ENCODE results near the gene AIFM3.
"Not testable (repeated sequence)": the region's sequence is repeated elsewhere in the genome, so short reads cannot be mapped to it uniquely, and the experiment has no call there.

The AIFM3 gene

DNA sequence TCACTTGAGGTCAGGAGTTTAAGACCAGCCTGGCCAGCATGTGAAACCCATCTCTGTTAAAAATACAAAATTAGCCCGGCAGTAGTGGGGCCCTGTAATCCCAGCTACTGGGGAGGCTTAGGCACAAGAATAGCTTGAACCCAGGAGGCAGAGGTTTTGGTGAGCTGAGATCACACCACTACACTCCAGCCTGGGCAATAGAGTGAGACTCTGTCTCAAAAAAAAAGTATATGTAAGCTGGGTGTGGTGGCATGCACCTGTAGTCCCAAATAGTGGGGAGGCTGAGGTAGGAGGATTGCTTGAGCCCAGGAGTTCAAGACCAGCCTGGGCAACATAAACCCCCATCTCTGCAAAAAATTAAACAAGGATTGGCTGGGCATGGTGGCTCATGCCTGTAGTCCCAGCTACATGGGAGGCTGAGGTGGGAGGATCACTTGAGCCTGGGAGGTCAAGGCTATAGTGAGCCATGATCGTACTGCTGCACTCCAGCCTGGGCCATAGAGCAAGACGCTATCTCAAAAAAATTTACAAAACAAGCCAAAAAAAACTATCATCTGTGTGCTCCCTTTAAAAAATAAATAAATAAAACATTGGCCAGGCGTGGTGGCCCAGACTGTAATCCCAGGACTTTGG lies 39.0 kb upstream of the AIFM3 start:
- TF ChIP-seq, protein P1, sequence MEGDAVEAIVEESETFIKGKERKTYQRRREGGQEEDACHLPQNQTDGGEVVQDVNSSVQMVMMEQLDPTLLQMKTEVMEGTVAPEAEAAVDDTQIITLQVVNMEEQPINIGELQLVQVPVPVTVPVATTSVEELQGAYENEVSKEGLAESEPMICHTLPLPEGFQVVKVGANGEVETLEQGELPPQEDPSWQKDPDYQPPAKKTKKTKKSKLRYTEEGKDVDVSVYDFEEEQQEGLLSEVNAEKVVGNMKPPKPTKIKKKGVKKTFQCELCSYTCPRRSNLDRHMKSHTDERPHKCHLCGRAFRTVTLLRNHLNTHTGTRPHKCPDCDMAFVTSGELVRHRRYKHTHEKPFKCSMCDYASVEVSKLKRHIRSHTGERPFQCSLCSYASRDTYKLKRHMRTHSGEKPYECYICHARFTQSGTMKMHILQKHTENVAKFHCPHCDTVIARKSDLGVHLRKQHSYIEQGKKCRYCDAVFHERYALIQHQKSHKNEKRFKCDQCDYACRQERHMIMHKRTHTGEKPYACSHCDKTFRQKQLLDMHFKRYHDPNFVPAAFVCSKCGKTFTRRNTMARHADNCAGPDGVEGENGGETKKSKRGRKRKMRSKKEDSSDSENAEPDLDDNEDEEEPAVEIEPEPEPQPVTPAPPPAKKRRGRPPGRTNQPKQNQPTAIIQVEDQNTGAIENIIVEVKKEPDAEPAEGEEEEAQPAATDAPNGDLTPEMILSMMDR (conservative IDR thresholded peaks at IDR 0.05; ENCODE audit: control insufficient read depth, insufficient read depth, low read depth, low read length), result no peak
- DNase-seq (ENCODE audit: low read depth), result no peak
- H3K4me3 ChIP-seq (ENCODE audit: control insufficient read depth, low read depth, low read length), result no peak overlapping the region

DNA sequence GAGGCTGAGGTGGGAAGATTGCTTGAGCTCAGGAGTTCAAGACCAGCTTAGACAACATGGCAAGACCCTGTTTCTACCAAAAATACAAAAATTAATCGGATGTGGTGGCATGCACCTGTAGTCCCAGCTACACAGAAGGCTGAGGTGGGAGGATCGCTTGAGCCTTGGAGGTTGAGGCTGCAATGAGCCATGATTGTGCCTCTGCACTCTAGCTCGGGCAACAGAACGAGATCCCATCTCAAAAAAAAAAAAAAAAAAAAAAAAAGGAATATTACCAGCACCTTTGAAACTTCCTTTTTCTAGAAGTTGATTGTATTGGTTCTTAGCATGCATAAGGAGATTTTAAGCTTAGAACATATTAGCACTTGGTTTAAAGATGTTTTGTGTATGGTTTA lies 38.5 kb upstream of the AIFM3 start:
- TF ChIP-seq, protein P1 (conservative IDR thresholded peaks at IDR 0.05; ENCODE audit: control insufficient read depth, insufficient read depth, low read depth, low read length), result no peak
- no peak for DNase-seq (ENCODE audit: low read depth)
- H3K4me3 ChIP-seq (ENCODE audit: control insufficient read depth, low read depth, low read length), result no peak overlapping the region

DNA sequence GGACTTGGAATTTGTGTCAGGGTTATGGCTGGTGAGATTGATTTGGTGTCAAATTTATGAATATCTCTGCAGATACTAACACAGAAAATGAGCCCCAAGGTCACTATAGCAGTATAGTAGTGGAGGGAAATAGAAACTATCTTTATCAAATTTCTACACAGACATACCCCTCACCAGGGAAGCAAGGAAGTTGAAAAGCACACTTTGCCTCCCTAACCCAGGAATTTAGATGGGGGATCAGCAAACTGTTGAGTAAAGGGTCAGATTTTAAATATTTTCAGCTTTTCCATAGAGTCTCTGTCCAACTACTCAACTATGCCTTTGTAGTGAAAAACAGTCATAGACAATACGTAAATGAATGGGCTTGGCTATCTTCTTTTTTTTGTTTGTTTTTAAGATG lies 37.1 kb upstream of the AIFM3 start:
- DNase-seq (ENCODE audit: low read depth), result no peak
- TF ChIP-seq, protein P1 (conservative IDR thresholded peaks at IDR 0.05; ENCODE audit: control insufficient read depth, insufficient read depth, low read depth, low read length), result no peak
- H3K4me3 ChIP-seq (ENCODE audit: control insufficient read depth, low read depth, low read length), result no peak overlapping the region

DNA sequence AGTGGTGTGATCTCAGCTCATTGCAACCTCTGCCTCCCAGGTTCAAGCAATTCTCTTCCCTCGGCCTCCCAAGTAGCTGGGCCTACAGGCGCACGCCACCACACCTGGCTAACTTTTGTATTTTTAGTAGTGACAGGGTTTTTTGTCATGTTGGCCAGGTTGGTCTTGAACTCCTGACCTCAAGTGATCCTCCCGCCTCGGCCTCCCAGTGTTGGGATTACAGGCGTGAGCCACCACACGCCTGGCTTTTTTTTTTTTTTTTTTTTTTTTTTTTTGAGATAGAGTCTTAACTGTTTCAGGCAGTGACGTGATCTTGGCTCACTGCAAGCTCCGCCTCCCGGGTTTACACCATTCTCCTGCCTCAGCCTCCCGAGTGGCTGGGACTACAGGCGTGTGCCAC lies 36.6 kb upstream of the AIFM3 start:
- not testable (repeated sequence) for DNase-seq (ENCODE audit: low read depth); H3K4me3 ChIP-seq (ENCODE audit: control insufficient read depth, low read depth, low read length)

DNA sequence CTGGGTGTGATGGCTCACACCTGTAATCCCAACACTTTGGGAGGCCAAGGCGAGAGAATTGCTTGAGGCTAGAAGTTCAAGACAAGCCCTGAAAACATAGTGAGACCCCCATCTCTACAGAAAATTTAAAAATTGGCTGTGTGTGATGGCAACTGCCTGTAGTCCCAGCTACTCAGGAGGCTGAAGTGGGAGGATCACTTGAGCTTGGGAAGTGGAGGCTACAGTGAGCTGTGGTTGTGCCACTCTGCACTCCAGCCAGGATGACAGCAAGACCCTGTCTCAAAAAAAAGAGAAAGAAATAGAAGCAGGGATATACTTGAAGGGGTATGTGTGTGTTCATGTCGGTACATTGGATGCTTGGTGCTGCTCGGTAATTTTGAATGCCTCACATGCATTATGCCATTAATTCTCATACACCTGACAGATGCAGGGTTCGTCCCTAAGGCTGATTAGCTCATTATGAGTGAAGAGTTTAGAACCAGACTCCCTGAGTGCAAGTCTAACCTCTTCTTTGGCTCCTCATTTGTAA lies 35.9 kb upstream of the AIFM3 start:
- TF ChIP-seq, protein P1 (conservative IDR thresholded peaks at IDR 0.05; ENCODE audit: control insufficient read depth, insufficient read depth, low read depth, low read length), result no peak
- no peak overlapping the region for H3K4me3 ChIP-seq (ENCODE audit: control insufficient read depth, low read depth, low read length)
- no peak for DNase-seq (ENCODE audit: low read depth)

DNA sequence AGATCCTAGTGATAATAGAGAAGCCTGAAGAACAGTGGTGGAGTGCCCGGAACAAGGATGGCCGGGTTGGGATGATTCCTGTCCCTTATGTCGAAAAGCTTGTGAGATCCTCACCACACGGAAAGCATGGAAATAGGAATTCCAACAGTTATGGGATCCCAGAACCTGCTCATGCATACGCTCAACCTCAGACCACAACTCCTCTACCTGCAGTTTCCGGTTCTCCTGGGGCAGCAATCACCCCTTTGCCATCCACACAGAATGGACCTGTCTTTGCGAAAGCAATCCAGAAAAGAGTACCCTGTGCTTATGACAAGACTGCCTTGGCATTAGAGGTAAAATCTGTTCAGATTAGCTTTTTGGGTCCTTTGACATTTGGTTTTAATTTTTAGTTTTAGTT lies 33.1 kb upstream of the AIFM3 start:
- TF ChIP-seq, protein P1 (conservative IDR thresholded peaks at IDR 0.05; ENCODE audit: control insufficient read depth, insufficient read depth, low read depth, low read length), result no peak
- no peak overlapping the region for H3K4me3 ChIP-seq (ENCODE audit: control insufficient read depth, low read depth, low read length)

DNA sequence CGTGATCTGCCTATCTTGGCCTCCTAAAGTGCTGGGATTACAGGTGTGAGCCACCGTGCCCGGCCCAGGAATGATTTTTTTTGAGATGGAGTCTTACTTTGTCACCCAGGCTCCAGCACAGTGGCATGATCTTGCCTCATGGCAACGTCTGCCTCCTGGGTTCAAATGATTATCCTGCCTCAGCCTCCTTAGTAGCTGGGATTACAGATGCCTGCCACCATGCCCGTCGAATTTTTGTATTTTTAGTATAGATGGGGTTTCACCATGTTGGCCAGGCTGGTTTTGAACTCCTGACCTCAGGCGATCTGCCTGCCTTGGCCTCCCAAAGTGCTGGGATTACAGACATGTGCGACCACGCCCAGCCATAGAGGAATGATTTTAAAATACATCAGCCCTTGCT lies 32.0 kb upstream of the AIFM3 start:
- not testable (repeated sequence) for H3K4me3 ChIP-seq (ENCODE audit: control insufficient read depth, low read depth, low read length); DNase-seq (ENCODE audit: low read depth)

More for the DNA sequence above, 33.1 kb upstream of the AIFM3 start:
- no peak for DNase-seq (ENCODE audit: low read depth)

DNA sequence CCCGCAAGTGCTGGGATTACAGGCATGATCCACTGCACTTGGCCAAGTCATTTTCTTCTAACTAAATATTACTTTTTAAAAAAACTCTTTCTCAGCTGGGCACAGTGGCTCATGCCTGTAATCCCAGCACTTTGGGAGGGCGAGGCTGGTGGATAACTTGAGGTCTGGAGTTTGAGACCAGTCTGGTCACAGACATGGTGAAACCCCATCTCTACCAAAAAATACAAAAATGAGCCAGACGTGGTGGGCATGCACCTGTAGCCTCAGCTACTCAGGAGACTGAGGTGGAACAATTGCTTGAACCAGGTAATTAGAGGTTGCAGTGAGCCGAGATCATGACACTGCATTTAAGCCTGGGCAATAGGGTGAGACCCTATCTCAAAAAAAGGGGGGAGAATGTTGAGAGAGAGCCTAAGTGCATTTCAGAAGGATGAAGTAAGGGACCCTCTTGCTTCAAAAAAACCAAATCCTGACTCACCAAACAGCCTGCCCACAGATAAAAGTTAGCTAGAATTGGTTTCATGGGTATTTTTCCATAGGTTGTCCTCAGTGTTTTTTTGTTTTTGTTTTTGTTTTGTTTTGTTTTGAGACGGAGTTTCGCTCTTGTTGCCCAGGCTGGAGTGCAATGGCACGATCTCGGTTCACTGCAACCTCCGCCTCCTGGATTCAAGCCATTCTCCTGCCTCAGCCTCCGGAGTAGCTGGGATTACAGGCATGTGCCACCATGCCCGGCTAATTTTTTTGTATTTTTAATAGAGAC lies 31.1 kb upstream of the AIFM3 start:
- not testable (repeated sequence) for DNase-seq (ENCODE audit: low read depth); H3K4me3 ChIP-seq (ENCODE audit: control insufficient read depth, low read depth, low read length)
